ENCODE measurements around the gene FANCC. TPM values are rescaled to one million over a fixed set of nuclear protein-coding genes. Genes with fewer than 3 reads are reported as not detected.
"Not testable (repeated sequence)": the region's sequence is repeated elsewhere in the genome, so short reads cannot be mapped to it uniquely, and the experiment has no call there.

Gene FANCC
- total and polyA plus RNA-seq, 2 donors (not counting 1 experiment from before 2014, with no cell fraction given), result 8.9 to 9.0 TPM

DNA sequence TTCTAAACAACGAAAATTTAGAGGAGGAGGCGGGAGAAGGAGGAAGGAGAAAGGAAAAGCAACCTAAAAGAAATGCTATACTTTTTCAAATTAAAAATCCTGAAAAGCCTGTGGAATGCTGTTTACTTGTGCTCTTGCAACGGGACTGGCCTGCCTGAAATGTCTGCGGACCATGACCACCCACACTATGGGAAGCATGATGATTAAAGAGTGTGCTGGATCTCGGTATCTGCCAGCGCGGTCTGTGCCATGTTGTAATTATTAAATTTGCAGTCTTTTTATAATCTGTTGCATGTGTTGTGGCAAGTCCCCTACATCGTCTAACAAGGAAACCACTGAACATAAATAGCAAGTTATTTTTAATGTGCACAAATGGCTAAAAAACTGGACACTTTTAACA is 111.4 kb downstream of the FANCC start:
- H3K4me1 ChIP-seq (ENCODE audit: control insufficient read depth, extremely low read depth, insufficient read depth, low read length), result no peaks in the 10 kb centered on the region
- H3K9me3 ChIP-seq (ENCODE audit: control insufficient read depth, insufficient read depth, low read depth, low read length), result no peaks in the 10 kb centered on the region
- no peaks in the 10 kb centered on the region for H3K36me3 ChIP-seq (ENCODE audit: control insufficient read depth, insufficient read depth, low read length)
- H4K20me1 ChIP-seq (ENCODE audit: control insufficient read depth, extremely low read depth, insufficient read depth, low read length), result no peaks in the 10 kb centered on the region
- no peaks in the 10 kb centered on the region for H3K27me3 ChIP-seq (ENCODE audit: control insufficient read depth, insufficient read depth, low read length)
- peak overlapping the region; percentile 7 for H2AFZ ChIP-seq (ENCODE audit: low read length)
- peak; percentile 39 to 45 for DNase-seq (ENCODE audit: low read depth in 2 of 2)
- peak overlapping the region in 3 of 4 experiments; percentile 2 to 33 (median 22) for H3K4me3 ChIP-seq (replicated peaks in 1 of 4; ENCODE audit: control extremely low read depth in 1 of 4, insufficient read depth in 1 of 4, low read depth in 3 of 4, low read length in 4 of 4)
- H3K27ac ChIP-seq (ENCODE audit: insufficient read depth, low read length), result no peak overlapping the region
- H3K9ac ChIP-seq (ENCODE audit: insufficient read depth, low read length), result no peak overlapping the region
- TF ChIP-seq, protein P1, sequence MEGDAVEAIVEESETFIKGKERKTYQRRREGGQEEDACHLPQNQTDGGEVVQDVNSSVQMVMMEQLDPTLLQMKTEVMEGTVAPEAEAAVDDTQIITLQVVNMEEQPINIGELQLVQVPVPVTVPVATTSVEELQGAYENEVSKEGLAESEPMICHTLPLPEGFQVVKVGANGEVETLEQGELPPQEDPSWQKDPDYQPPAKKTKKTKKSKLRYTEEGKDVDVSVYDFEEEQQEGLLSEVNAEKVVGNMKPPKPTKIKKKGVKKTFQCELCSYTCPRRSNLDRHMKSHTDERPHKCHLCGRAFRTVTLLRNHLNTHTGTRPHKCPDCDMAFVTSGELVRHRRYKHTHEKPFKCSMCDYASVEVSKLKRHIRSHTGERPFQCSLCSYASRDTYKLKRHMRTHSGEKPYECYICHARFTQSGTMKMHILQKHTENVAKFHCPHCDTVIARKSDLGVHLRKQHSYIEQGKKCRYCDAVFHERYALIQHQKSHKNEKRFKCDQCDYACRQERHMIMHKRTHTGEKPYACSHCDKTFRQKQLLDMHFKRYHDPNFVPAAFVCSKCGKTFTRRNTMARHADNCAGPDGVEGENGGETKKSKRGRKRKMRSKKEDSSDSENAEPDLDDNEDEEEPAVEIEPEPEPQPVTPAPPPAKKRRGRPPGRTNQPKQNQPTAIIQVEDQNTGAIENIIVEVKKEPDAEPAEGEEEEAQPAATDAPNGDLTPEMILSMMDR (conservative IDR thresholded peaks at IDR 0.05 in 1 of 2, IDR thresholded peaks at IDR 0.05 in 1 of 2; ENCODE audit: low read depth in 1 of 2, low read length in 2 of 2), result no peak
- TF ChIP-seq EZH2 (IDR thresholded peaks at IDR 0.05; ENCODE audit: low read length, missing control alignments), result no peak
- H3K4me2 ChIP-seq (ENCODE audit: extremely low read depth, insufficient read depth, low read length), result peak overlapping the region; percentile 39
- no peaks in the 10 kb centered on the region for H3K79me2 ChIP-seq (ENCODE audit: control insufficient read depth, insufficient read depth, low read length)

DNA sequence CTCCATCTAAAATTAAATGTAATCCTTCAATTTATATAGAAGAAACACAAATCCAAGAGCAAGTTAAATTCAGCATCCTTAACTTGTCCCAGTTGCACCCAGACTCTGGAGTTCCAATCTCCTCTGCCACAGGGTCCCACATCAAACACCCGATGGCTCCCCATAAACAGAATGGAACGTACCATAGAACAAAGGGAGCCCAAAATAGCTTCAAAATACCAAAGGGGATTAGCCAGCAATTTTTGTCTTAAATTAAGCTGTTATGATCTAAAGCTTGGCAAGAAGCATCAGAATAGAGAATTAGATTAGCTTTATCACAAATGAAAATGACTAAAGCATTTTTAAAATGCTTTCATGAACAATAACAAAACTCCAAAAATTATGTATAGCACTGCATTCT is 112.8 kb downstream of the FANCC start:
- Histone ChIP-seq H3K79me2 (ENCODE audit: control insufficient read depth, insufficient read depth, low read length) (no peaks in the 10 kb centered on the region), H3K9me3 (ENCODE audit: control insufficient read depth, insufficient read depth, low read depth, low read length) (no peaks in the 10 kb centered on the region), H3K27ac (ENCODE audit: insufficient read depth, low read length) (no peak overlapping the region), H3K4me1 (ENCODE audit: control insufficient read depth, extremely low read depth, insufficient read depth, low read length) (no peaks in the 10 kb centered on the region), H3K36me3 (ENCODE audit: control insufficient read depth, insufficient read depth, low read length) (no peaks in the 10 kb centered on the region), H4K20me1 (ENCODE audit: control insufficient read depth, extremely low read depth, insufficient read depth, low read length) (no peaks in the 10 kb centered on the region), H3K9ac (ENCODE audit: insufficient read depth, low read length) (no peak overlapping the region), H3K27me3 (ENCODE audit: control insufficient read depth, insufficient read depth, low read length) (no peaks in the 10 kb centered on the region), H2AFZ (ENCODE audit: low read length) (no peak overlapping the region), H3K4me3 (replicated peaks in 1 of 4; ENCODE audit: control extremely low read depth in 1 of 4, insufficient read depth in 1 of 4, low read depth in 3 of 4, low read length in 4 of 4) (no peak overlapping the region), H3K4me2 (ENCODE audit: extremely low read depth, insufficient read depth, low read length) (no peak overlapping the region)
- TF ChIP-seq, protein P1 (conservative IDR thresholded peaks at IDR 0.05 in 1 of 2, IDR thresholded peaks at IDR 0.05 in 1 of 2; ENCODE audit: low read depth in 1 of 2, low read length in 2 of 2), result no peak
- no peak for TF ChIP-seq EZH2 (IDR thresholded peaks at IDR 0.05; ENCODE audit: low read length, missing control alignments)
- no peak for DNase-seq (ENCODE audit: low read depth in 2 of 2)

DNA sequence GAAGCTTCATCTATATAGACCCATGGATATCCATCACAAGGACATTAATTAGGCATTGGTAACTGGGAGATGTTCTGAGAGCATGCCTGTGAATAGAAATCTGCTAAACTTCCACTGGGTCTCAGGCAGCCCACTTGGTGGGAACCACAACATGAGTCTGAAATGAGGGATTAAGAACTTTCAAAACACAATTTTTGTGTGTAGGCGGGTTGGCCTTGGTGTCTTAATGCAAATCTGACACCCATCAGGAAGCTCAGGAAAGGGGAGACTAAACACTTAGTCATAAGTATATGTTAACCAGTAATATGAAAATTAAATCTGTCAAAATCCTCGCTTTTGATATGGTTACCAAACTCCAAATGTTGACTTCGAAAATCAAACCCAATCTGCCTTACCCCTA is 113.2 kb downstream of the FANCC start:
- no peaks in the 10 kb centered on the region for H3K4me1 ChIP-seq (ENCODE audit: control insufficient read depth, extremely low read depth, insufficient read depth, low read length)
- H4K20me1 ChIP-seq (ENCODE audit: control insufficient read depth, extremely low read depth, insufficient read depth, low read length), result no peaks in the 10 kb centered on the region
- no peak overlapping the region for H2AFZ ChIP-seq (ENCODE audit: low read length)
- H3K27me3 ChIP-seq (ENCODE audit: control insufficient read depth, insufficient read depth, low read length), result no peaks in the 10 kb centered on the region
- no peaks in the 10 kb centered on the region for H3K79me2 ChIP-seq (ENCODE audit: control insufficient read depth, insufficient read depth, low read length)
- H3K9ac ChIP-seq (ENCODE audit: insufficient read depth, low read length), result no peak overlapping the region
- H3K36me3 ChIP-seq (ENCODE audit: control insufficient read depth, insufficient read depth, low read length), result no peaks in the 10 kb centered on the region
- no peaks in the 10 kb centered on the region for H3K9me3 ChIP-seq (ENCODE audit: control insufficient read depth, insufficient read depth, low read depth, low read length)
- H3K4me3 ChIP-seq (replicated peaks in 1 of 4; ENCODE audit: control extremely low read depth in 1 of 4, insufficient read depth in 1 of 4, low read depth in 3 of 4, low read length in 4 of 4), result no peak overlapping the region
- H3K27ac ChIP-seq (ENCODE audit: insufficient read depth, low read length), result no peak overlapping the region
- no peak for DNase-seq (ENCODE audit: low read depth in 2 of 2)
- H3K4me2 ChIP-seq (ENCODE audit: extremely low read depth, insufficient read depth, low read length), result no peak overlapping the region
- TF ChIP-seq EZH2 (IDR thresholded peaks at IDR 0.05; ENCODE audit: low read length, missing control alignments), result no peak
- TF ChIP-seq, protein P1 (conservative IDR thresholded peaks at IDR 0.05 in 1 of 2, IDR thresholded peaks at IDR 0.05 in 1 of 2; ENCODE audit: low read depth in 1 of 2, low read length in 2 of 2), result no peak

GRCh38 chr9:95203019-95203418 is 114.5 kb downstream of the FANCC start:
- H3K79me2 ChIP-seq (ENCODE audit: control insufficient read depth, insufficient read depth, low read length); H4K20me1 ChIP-seq (ENCODE audit: control insufficient read depth, extremely low read depth, insufficient read depth, low read length); H3K27ac ChIP-seq (ENCODE audit: insufficient read depth, low read length); H2AFZ ChIP-seq (ENCODE audit: low read length); H3K9ac ChIP-seq (ENCODE audit: insufficient read depth, low read length); DNase-seq (ENCODE audit: low read depth in 2 of 2); H3K4me3 ChIP-seq (replicated peaks in 1 of 4; ENCODE audit: control extremely low read depth in 1 of 4, insufficient read depth in 1 of 4, low read depth in 3 of 4, low read length in 4 of 4); H3K36me3 ChIP-seq (ENCODE audit: control insufficient read depth, insufficient read depth, low read length); H3K9me3 ChIP-seq (ENCODE audit: control insufficient read depth, insufficient read depth, low read depth, low read length); H3K4me1 ChIP-seq (ENCODE audit: control insufficient read depth, extremely low read depth, insufficient read depth, low read length); H3K4me2 ChIP-seq (ENCODE audit: extremely low read depth, insufficient read depth, low read length); H3K27me3 ChIP-seq (ENCODE audit: control insufficient read depth, insufficient read depth, low read length): not testable (repeated sequence)
